HG02884 (cell line): ENCODE measurements around the gene LSAMP.

Source experiments
- ATAC-seq: cut with Tn5 transposase; IDR thresholded peaks from one replicate; pipeline ENCODE4 v1.9.1; 2021; ENCODE audit warnings: mild to moderate bottlenecking, moderate library complexity; ENCODE audit not compliant: unreplicated experiment

Gene LSAMP

GRCh38 chr3:115986555-115987207, 458.6 kb downstream of the LSAMP start:
- no peak for ATAC-seq

- peak; percentile 44 for ATAC-seq
Observed at GRCh38 chr3:115982629-115983028, 462.7 kb downstream of the LSAMP start.

- no peak for ATAC-seq
Observed at GRCh38 chr3:115982108-115982507, 463.2 kb downstream of the LSAMP start.

- peak; percentile 43 for ATAC-seq
Observed at GRCh38 chr3:115980709-115981108, 464.6 kb downstream of the LSAMP start.

GRCh38 chr3:115977866-115978265, 467.4 kb downstream of the LSAMP start:
- ATAC-seq, result no peak

- ATAC-seq, result peak; percentile 8
Observed at GRCh38 chr3:115975796-115976195, 469.5 kb downstream of the LSAMP start.

- ATAC-seq, result peak; percentile 85
Observed at GRCh38 chr3:115975353-115975752, 469.9 kb downstream of the LSAMP start.

- no peak for ATAC-seq
Observed at GRCh38 chr3:115974940-115975339, 470.3 kb downstream of the LSAMP start.

GRCh38 chr3:115968871-115969270, 476.4 kb downstream of the LSAMP start:
- ATAC-seq, result no peak

GRCh38 chr3:115961380-115961779, 483.9 kb downstream of the LSAMP start:
- ATAC-seq, result no peak

GRCh38 chr3:115960799-115961198, 484.5 kb downstream of the LSAMP start:
- peak; percentile 87 for ATAC-seq

- no peak for ATAC-seq
Observed at GRCh38 chr3:115958526-115958925, 486.8 kb downstream of the LSAMP start.

GRCh38 chr3:115947325-115947724, 498.0 kb downstream of the LSAMP start:
- peak; percentile 49 for ATAC-seq

GRCh38 chr3:115943579-115943978, 501.7 kb downstream of the LSAMP start:
- peak; percentile 90 for ATAC-seq

GRCh38 chr3:115937054-115937453, 508.2 kb downstream of the LSAMP start:
- no peak for ATAC-seq

GRCh38 chr3:115932807-115933206, 512.5 kb downstream of the LSAMP start:
- peak; percentile 56 for ATAC-seq

GRCh38 chr3:115931581-115931980, 513.7 kb downstream of the LSAMP start:
- no peak for ATAC-seq

- ATAC-seq, result peak; percentile 60
Observed at GRCh38 chr3:115930922-115931321, 514.4 kb downstream of the LSAMP start.

GRCh38 chr3:115930168-115930567, 515.1 kb downstream of the LSAMP start:
- no peak for ATAC-seq

GRCh38 chr3:115928376-115928775, 516.9 kb downstream of the LSAMP start:
- no peak for ATAC-seq

- no peak for ATAC-seq
Observed at GRCh38 chr3:115927197-115927596, 518.1 kb downstream of the LSAMP start.

GRCh38 chr3:115922681-115923347, 522.5 kb downstream of the LSAMP start:
- no peak for ATAC-seq

- no peak for ATAC-seq
Observed at GRCh38 chr3:115921711-115922110, 523.6 kb downstream of the LSAMP start.
